ENCODE measurements around the gene C1orf167.

The C1orf167 gene

DNA sequence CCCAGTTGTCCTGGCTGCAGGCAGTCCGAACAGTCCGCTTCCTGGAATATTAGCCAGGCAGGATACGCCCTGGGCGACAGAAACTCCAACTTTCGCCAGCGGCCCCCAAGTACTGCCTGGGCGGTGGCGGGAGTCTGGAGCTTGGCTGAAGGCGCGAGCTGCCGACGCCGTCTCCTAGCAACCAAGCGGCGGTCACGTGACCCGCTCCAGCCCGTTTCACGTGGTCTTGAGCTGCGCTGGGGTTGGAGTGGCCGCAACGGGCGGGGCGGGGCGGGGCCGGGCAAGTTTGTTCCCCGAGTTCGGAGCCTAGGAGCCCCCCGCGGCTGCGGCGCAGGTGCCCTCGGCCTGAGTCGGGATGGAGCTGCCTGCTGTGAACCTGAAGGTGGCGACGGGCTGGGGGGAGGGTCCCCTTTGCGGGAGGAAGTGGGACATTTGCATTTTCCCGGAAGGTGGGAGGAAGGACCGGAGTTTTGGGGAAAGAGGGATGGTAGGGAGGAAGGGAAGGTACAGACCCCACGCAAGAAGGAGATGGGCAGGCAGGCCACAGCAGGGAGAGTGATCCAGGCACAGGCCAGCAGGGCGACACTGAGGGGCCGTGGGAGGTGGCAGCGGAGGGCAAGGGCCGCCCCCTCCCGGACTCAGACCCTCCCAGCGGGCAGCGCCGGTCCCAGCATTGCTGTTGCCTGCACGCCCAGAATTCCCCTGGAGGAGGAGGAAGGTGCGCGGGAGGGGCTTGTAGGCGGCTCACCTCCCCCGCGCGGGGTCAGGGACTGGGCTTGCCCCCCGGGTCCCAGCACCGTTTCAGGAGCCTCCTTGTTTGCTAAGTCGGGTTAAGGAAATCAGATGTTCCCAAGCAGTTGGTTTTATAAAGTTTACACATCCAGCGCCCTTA, 25.9 kb upstream of the C1orf167 start, which contains the start of gene AGTRAP:
AGTRAP (plus strand) TSS at position 283 of the 892 bp plus-strand sequence; CDS start at position 356, 73 bp downstream.
- peak; percentile 85 for DNase-seq (ENCODE audit: low spot score)

DNA sequence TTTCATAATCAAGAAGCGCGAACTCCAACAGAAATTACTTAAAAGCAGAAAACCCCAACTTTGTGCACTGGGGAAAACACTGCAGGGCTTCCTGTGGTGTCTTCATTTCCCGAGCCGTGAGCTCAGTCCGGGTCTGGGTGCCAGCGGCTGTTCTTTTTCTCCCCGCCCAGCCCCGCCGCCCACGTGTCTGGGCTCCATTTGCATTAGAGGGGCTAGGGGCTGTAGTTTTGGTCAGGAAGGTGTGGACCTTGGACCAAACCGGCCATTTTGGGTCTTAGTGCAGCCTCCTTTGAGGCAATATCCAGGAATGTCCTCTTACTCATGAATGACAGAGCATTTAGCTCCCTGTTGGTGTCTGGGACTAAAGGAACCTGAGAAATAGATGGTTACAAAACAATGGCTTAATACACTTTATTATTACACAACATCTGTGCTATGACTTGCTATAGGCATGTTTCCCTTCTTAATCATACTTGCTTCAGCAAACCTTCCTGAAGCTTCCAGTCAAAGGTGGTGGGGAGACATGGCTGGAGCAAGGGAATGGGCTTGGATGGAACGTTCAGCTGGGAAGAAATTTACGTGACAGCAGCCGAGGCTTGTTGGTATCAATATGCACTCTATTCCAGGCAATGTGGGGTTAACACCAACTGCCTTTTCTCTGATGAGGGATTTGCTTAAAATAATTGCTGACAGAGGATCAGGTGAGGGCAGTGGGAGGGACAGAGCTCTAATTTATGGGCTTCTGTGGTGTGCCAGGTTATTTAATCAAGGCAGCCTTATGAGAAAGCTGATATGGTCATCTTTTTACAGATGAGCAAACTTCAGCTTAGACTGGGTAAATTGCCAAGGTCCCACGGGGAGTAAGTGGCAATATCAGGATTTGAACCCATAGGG, 25.0 kb upstream of the C1orf167 start:
- peak; percentile 52 for DNase-seq (ENCODE audit: low spot score)

DNA sequence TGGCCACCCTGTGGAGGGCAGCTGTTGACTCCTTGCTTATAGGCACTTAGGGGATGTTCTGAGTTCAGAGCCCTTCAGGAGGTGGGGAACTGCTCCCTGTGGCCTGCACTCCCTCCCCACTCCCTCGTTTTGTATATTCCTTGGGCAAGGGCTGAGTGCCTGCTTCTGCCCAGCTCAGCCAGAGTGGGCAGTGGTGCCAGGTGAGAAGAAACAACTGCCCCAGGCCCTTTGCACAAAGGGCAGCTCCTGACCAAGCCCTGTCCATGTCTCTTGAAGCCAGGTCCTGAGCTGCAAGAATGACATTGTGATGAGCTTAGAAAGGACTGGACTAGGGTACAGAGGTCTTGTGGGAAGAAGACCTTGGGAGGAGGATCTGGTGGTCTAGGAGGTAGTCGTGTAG, 23.9 kb upstream of the C1orf167 start:
- DNase-seq (ENCODE audit: low spot score) = no peak

DNA sequence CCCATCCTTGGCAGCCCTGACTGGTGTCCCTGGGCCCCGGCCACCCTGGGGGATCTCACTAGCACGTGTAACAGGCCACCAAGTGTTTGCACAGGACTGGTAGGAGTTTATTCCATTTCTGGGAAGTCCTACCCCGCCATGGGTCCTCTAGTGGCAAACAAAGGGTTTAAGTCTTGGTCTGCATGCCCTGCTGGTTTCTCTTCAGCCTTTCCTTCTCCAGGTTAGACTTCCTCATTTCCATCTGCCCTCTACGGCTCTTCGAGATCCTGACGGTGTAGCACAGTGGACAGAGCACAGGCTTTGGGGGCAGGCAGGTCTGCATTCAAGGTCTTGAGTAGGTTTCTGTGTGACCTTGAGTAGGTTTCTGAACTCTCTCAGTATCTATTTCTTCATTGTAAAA, 23.2 kb upstream of the C1orf167 start:
- DNase-seq (ENCODE audit: low spot score) = no peak

DNA sequence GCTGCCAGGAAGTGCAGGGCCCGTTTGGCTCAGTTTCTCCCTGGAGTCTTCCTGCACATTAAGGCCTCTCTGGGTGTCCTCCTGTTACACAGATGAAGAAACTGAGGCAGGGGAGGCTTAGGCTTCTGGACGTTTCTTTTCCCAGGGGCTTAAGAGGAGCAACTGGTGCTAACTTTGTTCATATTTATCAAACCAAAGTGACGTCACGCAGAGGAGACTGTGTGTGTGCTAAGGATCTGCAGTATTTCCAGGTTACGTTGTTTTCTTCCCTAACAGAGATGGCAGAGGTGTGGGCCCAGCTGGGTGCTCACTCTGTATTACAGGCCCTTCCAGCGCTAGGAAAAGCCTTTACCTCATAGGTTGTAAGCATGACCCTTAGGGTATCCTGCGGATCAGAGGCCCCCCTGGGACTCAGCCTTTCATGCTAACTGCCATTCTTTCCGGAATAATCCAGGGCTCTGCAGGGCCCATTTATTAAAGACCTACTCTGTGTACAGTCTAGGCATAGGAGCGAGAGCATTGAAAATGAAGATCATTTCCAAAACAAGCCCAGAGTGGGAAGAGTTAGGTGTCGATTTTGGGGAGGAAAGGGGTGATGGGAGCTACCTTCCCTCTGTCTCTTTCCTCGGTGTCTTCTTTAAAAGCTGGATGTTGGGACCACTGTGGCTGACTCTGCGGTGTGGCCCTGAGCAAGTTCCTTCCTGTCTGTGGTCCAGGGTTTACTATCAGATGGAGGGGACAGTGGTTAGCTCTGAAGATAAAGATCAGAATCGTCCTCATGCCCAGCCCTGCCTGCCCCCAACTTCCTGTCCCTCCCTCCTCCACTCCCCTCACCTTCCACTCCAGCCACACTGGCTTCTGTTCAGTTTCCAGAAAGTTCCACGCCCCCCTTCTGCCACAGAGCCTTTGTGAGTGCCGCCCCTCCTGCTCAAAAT, 21.5 kb upstream of the C1orf167 start:
- DNase-seq (ENCODE audit: low spot score) = peak; percentile 27

DNA sequence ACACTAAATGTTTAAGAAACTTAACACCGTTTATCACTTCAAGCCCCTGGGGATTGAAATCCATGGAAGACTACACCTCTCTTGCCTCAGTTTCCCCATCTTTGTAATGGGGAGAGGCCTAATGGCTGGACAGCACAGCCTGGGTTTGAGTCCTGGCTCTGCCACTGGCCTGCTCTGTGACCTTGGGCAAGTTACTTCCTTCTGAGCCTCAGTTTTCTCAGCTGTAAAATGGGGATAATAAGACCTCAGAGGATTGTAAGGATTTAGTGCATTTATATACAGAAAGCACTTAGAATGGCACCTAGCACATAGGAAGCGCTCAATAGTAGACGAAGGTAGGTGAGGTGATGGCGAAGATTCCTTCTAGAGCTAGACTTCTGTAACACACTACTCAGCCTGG, 20.5 kb upstream of the C1orf167 start:
- no peak for DNase-seq (ENCODE audit: low spot score)

DNA sequence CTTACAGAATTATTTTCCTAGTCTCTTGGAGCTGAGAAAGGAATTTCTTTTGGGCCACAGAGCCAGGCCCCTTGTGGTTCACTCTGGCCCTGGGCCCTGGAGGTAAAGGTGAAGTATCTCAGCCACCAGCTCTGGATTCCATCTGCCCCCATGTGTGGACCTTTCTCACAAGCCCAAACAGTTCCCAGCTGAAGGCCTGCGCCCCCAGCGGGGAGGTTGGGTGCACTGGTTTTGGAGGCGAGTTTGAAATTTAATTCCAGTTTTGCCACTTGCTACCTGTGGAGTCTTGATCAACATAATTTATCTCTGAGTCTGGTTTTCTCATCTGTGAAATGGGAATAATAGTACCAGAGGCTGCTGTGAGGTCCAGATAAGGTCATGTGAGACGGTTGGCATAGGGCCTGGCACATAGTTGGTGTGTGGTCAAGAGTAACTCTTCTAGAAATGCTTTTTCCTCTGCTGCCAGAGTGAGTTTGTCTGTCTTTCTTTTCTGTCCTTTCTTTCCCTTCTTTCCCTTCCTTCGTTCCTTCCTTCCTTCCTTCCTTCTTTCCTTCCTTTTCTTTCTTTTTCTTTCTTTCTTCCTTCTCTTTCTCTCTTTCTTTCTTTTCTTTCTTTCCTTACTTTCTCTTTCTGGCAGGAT, 20.0 kb upstream of the C1orf167 start:
- no peak for DNase-seq (ENCODE audit: low spot score)

DNA sequence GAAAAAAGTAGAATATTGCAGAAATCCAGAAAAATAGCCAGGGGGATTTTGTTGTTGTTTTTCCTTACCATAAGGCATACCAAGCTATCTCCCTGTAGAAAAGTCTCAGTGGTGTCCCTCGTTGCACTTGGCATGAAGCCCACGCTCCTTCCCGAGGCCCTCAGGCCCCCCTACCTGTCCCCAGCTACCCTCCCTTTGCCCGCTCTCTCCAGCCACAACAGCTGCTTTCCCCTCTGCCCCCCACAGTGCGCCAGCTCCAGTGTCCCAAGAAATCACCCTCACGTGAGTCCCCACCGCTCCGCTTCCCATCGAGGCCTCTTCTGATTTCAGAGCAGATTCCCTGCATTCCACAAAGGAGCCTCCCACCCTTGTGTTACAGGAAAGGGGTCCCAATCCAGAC, 17.7 kb upstream of the C1orf167 start:
- DNase-seq (ENCODE audit: low spot score) = no peak

DNA sequence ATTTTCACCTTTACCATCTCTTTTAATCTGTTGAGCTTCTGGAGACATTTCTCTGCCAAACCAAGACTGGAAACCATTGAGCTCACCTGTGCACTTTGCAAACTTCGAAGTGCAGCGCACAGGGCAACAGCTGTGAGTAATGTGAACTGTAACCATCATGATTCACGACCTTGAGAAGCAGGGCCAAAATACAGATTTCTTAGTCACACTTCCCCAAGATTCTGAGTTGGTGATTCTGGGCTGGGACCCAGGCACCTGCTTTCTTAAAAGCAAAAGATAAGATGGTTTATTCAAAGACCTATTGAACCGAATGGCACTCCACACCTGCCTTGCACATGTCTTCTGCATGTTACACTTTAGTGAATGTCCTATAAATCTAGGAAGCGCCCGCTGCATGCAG, 15.9 kb upstream of the C1orf167 start:
- DNase-seq (ENCODE audit: low spot score) = no peak

DNA sequence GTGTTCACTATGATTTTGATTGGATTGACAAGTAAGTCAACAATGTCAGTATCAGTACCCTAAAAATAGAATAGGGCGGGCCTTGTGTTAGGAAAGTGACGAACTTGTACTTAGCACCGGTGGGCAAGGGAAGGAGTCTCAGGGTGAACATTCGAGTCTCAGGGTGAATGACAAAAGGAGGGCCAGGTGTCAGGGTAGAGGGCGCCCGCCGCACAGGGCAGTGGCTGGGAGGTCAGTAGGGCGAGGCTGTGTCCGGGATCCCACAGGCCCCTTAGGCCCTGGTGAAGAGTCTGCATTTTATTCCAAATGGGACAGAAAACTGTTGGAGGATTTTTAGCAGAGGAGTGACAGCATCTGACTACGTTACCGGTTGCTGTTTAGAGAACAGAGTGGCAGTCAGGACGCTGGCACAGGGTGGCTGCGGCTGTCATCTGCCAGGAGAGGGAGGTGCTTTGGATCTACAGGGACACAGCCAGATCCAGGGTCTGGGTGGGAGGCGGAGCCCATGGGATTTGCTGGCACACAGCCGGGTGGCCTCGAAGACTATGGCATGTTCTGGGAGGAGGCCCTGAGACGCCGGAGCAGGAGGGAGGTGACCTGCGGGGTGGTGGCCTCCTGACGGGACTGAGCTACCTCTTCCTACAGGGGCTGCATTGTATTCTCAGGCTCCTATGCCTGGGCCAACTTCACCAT, 15.1 kb upstream of the C1orf167 start:
- no peak for DNase-seq (ENCODE audit: low spot score)

DNA sequence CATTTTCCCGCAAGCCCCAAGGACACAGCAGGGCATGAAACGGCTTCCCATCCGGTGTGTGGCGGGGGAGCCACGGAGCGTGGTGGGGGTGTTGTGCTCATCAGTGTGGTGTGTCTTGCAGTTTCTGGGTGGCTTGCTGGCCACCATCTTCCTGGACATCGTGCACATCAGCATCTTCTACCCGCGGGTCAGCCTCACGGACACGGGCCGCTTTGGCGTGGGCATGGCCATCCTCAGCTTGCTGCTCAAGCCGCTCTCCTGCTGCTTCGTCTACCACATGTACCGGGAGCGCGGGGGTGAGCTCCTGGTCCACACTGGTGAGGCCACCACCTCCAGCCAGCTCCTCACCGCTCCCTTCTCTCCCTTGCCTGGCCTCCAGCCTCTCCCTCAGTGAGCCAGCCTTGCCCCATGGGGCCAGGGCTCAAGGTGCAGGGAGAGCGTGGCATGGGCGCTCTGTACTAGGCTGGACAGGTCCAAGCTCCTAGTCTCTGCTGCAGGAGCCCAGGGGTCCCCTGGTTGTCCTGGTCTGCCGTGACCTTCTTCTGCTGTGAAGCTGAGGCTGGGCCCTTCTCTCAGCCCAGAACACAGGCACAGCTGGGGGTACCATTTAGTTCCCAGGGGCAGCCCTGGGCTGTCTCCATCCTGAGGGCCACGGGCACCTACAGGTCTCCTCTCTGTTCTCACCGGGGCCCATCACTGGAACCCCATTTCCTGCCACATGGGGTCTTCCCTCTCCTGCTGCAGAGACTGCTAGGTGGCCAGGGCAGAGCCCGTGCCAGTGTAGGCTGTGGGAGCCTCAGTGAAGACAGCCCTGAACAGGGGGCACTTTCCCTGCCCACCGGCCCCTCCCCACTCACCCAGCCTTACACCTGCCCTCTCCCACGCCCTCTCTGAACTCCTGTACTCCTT, 13.4 kb upstream of the C1orf167 start:
- no peak for DNase-seq (ENCODE audit: low spot score)

DNA sequence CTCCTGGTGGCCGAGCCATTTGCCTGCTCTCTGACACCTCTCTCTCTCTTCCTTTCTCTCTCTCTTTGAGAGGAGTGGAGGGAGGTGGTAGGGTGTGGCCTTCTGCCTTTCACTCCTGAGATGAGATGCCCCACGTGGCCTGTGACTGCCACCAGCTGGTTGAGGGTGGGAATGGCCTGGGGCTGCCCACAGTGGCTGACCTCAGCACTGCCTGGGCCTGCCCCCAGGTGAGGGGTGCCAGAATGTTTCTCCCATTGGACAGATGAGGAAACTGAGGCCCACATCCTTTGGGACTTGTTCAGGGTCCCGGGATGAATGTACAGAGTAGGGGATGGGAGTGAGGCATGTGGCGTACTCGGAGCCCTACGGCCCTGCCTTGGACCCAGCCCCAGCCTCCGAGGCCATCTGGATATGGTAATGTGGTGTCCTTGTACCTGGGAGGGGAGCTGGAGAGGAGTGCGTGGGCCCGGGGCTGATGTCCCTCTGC, 12.7 kb upstream of the C1orf167 start:
- peak; percentile 72 for DNase-seq (ENCODE audit: low spot score)

DNA sequence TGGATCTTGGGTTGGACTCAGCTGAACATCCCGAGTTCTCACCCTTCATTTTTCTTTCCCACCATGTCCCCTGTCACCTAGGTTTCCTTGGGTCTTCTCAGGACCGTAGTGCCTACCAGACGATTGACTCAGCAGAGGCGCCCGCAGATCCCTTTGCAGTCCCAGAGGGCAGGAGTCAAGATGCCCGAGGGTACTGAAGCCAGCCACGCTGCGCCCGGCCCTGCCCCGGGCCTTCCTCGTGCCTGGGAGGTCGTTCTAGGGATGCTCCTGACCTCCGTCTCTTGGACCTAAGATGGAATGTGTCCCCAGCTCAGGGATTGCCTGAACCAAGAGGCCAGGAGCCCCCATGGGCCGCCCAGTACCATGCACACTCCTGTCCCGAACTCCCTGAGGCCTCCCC, 12.0 kb upstream of the C1orf167 start:
- no peak for DNase-seq (ENCODE audit: low spot score)

DNA sequence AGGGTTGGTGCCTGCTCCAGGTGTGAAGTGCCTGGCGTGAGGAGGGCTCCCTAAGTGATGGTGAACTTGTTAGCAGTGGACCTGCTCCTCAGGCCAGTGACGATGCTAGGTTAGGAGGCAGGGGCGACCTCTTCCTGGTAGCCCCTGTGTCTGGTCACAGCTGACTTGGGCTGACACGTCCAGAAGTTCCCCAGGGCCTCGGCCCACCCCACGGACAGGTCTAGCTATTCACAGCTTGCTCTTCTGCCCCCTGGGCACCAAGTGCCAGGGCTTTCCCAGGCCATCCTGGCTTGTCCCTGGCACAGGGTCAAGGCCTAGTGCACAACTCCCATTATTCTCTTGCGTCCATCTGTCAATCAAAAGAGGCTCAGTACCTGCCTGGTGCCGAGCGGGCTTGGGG, 10.9 kb upstream of the C1orf167 start:
- no peak for DNase-seq (ENCODE audit: low spot score)

DNA sequence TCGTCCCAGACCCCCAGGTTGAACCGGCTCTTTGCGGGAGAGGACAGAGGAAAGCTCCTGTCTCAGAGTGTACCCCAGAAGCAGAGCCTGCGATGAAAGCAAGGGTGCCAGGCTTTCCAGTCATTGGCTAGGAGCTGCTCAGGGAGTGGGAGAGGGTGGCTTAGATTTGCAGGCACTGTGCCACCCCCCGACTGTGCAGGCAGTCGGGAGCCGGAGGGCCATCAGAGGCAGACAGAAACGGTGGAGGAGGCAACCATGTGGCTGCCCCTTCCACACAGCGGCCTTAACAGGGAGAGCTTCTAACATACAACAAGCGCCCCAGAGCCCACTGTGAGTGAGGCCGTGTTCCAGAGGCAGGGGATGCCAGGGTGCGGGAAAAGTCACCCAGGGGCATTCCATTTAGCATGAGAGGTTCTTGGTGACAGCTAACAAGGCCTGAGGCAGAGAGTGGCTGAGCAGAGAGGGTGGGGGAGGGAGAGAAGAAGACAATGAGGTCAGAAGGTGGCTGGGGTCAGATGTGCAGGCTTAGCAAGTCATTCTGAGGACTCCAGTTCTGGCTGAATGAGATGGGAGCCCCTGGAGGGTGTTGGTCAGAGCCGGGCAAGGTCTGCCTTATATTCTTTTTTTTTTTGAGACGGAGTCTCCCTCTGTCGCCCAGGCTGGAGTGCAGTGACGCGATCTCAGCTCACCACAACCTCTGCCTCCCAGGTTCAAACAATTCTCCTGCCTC, 9.5 kb upstream of the C1orf167 start:
- no peak for DNase-seq (ENCODE audit: low spot score)

DNA sequence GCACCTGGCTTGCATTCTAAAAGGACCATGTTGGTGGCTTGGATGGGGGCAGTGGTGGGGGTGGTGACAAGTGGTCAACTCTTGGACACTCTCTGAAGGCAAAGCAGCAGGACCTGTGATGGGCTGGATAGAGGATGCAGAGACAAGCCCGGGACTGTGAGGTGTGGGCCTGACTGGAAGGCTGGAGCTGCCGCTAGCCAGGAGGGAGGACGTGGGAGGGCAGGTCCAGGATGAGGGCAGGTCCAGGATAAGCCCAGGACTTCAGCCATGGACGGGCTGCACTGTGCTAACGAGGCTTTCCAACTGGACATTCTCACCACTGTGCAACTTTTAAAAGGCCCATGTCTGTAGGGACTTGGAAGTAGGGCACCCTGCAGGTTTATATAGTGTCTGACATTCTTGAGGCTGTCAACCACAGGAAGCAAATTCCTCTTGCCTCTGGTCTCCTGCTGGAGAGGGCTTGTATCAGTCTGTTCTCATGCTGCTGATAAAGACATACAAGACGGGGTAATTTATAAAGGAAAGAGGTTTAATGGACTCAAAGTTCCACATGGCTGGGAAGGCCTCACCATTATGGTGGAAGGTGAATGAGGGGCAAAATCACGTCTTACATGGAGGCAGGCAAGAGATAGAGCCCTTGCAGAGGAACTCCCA, 8.3 kb upstream of the C1orf167 start:
- no peak for DNase-seq (ENCODE audit: low spot score)

DNA sequence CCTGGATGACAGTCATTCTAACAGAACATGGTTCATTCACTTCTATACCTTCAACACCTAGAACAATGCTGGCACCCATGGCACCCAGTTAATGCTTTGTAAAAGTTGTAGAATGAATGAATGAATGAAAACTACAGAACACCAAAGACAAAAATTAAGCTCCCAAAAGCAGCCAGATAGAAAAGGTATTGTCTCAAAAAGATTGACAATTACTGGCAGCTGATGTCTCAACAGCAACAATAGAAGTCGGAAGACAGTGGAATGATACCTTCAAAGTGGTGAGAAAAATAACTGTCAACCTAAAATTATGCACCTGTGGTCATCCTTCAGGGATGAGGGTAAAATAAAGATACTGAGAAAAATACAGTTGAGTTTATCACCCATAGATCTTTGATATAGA, 4.9 kb upstream of the C1orf167 start:
- DNase-seq (ENCODE audit: low spot score) = no peak

DNA sequence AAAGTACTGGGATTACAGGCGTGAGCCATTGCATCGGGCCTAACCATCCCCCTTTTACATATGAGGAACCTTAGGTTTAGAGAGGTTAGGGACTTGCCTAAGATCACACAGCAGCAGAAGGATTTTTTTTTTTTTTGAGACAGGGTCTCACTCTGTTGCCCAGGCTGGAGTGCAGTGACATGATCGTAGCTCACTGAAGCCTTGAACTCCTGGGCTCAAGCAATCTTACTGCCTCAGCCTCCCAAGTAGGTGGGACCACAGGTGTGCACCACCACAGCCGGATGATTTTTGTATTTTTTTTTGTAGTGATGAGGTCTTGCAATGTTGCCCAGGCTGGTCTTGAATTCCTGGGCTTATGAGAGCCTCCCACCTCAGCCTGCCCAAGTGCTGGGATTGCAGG, 2.2 kb upstream of the C1orf167 start:
- DNase-seq (ENCODE audit: low spot score) = no peak

All from CD4-positive, alpha-beta T cell treated with Interleukin-6 at 100 ng/mL for 8 hours (primary cell).